Measurements from ENCODE around the gene CERK. TPM values are rescaled to one million over a fixed set of nuclear protein-coding genes. Genes with fewer than 3 reads are reported as not detected.

CERK gene
- total and polyA plus RNA-seq, 2 of the 13 experiments (the other 11 are each of a cell fraction or from before 2014, with no cell fraction given): 40.3 to 41.9 TPM

- 0 out of 2 replicates have a peak, but pooled peaks have one; percentile 17 for TF ChIP-seq ZNF710 (CRISPR knock-in tag; IDR thresholded peaks at IDR 0.05; ENCODE audit: borderline replicate concordance)
- TF ChIP-seq AGO1 (IDR thresholded peaks at IDR 0.05; ENCODE audit: low read depth, low read length, poor library complexity, severe bottlenecking): no peak
- TF ChIP-seq ZNF850 (CRISPR knock-in tag; conservative IDR thresholded peaks at IDR 0.05): 0 out of 2 replicates have a peak, but pooled peaks have one; percentile 71
- no peak for TF ChIP-seq ZFP36 (IDR thresholded peaks at IDR 0.05; ENCODE audit: borderline replicate concordance, low read depth, low read length, partially characterized antibody)
- TF ChIP-seq ZNF235 (CRISPR knock-in tag; IDR thresholded peaks at IDR 0.05; ENCODE audit: borderline replicate concordance): no peak
- peak; percentile 79; the same call in 1 of the 2 replicates for TF ChIP-seq ZNF274 (CRISPR knock-in tag; IDR thresholded peaks at IDR 0.05)
- TF ChIP-seq DNMT3B (CRISPR knock-in tag; conservative IDR thresholded peaks at IDR 0.05): no peak
- TF ChIP-seq ZSCAN9 (CRISPR knock-in tag; IDR thresholded peaks at IDR 0.05; ENCODE audit: borderline replicate concordance): no peak
- no peak for TF ChIP-seq PREB (CRISPR knock-in tag; IDR thresholded peaks at IDR 0.05)
- no peak for TF ChIP-seq ZNF607 (CRISPR knock-in tag; IDR thresholded peaks at IDR 0.05; ENCODE audit: borderline replicate concordance)
- TF ChIP-seq THAP7 (CRISPR knock-in tag; IDR thresholded peaks at IDR 0.05): no peak
- TF ChIP-seq ZNF501 (CRISPR knock-in tag; IDR thresholded peaks at IDR 0.05): no peak
- no peak for TF ChIP-seq ZNF333 (CRISPR knock-in tag; IDR thresholded peaks at IDR 0.05; ENCODE audit: borderline replicate concordance)
- TF ChIP-seq E2F1 (CRISPR knock-in tag; IDR thresholded peaks at IDR 0.05): no peak
- no peak for TF ChIP-seq ZNF777 (CRISPR knock-in tag; IDR thresholded peaks at IDR 0.05)
- no peak for TF ChIP-seq PCBP1 (IDR thresholded peaks at IDR 0.05; ENCODE audit: borderline replicate concordance, low read depth, low read length)
- 0 out of 2 replicates have a peak, but pooled peaks have one; percentile 0 for TF ChIP-seq ZNF788 (CRISPR knock-in tag; IDR thresholded peaks at IDR 0.05; ENCODE audit: borderline replicate concordance)
- no peak for TF ChIP-seq ZBTB20 (CRISPR knock-in tag; IDR thresholded peaks at IDR 0.05; ENCODE audit: borderline replicate concordance, low read depth)
- no peak for TF ChIP-seq HES4 (CRISPR knock-in tag; IDR thresholded peaks at IDR 0.05; ENCODE audit: borderline replicate concordance)
- no peak for TF ChIP-seq KDM3A (CRISPR knock-in tag; IDR thresholded peaks at IDR 0.05; ENCODE audit: low read depth)
- TF ChIP-seq SP140L (CRISPR knock-in tag; IDR thresholded peaks at IDR 0.05; ENCODE audit: borderline replicate concordance): no peak
- TF ChIP-seq TFDP1 (CRISPR knock-in tag; IDR thresholded peaks at IDR 0.05; ENCODE audit: borderline replicate concordance): no peak
- no peak for TF ChIP-seq ETV6 (CRISPR knock-in tag; conservative IDR thresholded peaks at IDR 0.05)
- TF ChIP-seq ZBTB1 (CRISPR knock-in tag; IDR thresholded peaks at IDR 0.05; ENCODE audit: borderline replicate concordance): no peak
- no peak for TF ChIP-seq SRSF9 (IDR thresholded peaks at IDR 0.05; ENCODE audit: borderline replicate concordance, insufficient read depth, low read depth, low read length, poor library complexity, severe bottlenecking)
Measured at GRCh38 chr22:46753761-46754109, 15.7 kb upstream of the CERK start (continued).

Measured in HepG2 (cell line).